CD4-positive, alpha-beta T cell treated with Interleukin-12 subunit alpha and Interleukin-12 subunit beta, for 1 hour (primary cell): ENCODE measurements around the gene GPR135.
"Not testable (repeated sequence)": the region's sequence is repeated elsewhere in the genome, so short reads cannot be mapped to it uniquely, and the experiment has no call there.

Source experiments
- DNase-seq: peaks from one replicate; pipeline ENCODE4 v3.0.0-alpha.2; 2020

The GPR135 gene

GRCh38 chr14:59464486-59465315, 479 bp downstream of the GPR135 start:
- peak; percentile 59 for DNase-seq

- peak; percentile 3 for DNase-seq
These were observed 1.2 kb downstream of the GPR135 start for GRCh38 chr14:59463787-59464485.

GRCh38 chr14:59461891-59462290, 3.3 kb downstream of the GPR135 start:
- no peak for DNase-seq

GRCh38 chr14:59460378-59460777, 4.8 kb downstream of the GPR135 start:
- DNase-seq = no peak

- DNase-seq = no peak
These were observed 6.7 kb downstream of the GPR135 start for GRCh38 chr14:59458486-59458885.

DNA sequence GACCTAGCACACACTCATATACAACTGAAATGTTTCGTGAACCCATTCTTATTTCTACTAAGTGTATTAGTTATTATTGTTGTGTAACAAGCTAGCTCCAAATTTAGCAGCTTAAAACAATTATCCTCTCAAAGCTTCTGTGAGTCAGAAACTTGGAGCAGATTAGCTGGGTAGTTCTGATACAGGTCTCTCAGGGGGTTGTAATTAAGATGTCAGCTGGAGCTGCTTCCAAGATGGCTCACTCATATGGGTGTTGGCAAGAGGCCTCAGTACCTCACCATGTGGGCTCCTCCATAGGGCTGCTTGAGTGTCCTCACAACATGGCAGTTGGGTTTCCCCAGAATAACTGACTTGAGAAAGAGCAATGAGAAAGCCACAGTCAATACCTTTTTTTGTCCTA, 9.8 kb downstream of the GPR135 start:
- no peak for DNase-seq

DNA sequence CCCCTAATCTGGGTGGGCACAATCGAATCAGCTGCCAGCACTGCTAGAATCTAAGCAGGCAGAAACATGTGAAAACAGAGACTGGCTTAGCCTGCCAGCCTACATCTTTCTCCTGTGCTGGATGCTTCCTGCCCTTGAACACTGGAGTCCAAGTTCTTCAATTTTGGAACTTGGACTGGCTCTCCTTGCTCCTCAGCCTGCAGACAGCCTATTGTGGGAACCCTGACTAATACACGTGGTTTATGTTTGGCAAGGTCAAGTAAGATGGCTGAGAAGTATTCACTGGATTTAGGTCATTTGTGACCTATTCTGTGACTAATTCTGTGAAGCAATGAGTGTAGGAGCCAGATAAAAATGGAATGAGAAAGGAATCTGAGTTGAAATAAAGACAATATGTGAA, 11.0 kb downstream of the GPR135 start:
- no peak for DNase-seq

DNA sequence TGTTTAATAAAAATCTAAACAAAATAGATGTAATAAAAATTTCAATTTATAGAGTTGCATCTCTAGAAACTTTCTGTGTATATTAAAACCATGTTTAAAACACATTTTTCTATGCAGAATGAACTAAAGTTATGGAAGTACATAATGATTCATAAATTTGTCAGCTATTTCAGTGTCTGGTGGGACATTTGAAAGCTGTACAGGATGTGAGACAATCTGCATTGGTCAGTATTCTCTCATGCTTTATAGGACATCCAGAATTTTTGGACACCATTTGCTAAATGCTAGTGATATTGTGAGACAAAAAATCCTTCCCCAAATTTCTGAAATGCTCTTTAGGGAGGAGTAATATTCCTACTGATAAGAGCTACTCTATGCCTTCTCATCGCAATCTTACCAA, 13.3 kb downstream of the GPR135 start:
- DNase-seq = no peak

DNA sequence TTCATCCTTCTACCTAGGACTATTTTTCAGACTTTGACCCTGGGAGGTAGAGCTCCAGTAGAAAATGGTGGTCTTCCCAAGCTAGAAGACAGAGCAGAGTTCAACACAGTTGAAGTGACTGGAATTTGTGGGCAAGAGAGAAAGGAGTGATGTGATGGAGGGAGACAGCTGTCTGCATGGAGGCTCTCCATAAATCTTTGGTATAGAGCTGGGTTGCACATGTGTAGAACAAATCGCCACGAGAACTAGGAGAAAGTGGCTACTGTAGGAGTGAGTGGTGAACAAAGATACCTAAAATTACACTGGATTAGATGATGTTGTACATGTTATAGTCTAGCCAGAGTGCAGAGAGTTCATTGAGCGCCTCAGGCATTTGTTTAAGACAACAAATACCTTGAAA, 14.5 kb downstream of the GPR135 start:
- DNase-seq = no peak

GRCh38 chr14:59448673-59449072, 16.5 kb downstream of the GPR135 start:
- DNase-seq = not testable (repeated sequence)

- no peak for DNase-seq
These were observed 25.8 kb downstream of the GPR135 start for GRCh38 chr14:59439256-59439965.

GRCh38 chr14:59438195-59438647, 27.0 kb downstream of the GPR135 start:
- DNase-seq = no peak

GRCh38 chr14:59435987-59436386, 29.2 kb downstream of the GPR135 start:
- DNase-seq = no peak

GRCh38 chr14:59435101-59435500, 30.1 kb downstream of the GPR135 start:
- DNase-seq = no peak

DNA sequence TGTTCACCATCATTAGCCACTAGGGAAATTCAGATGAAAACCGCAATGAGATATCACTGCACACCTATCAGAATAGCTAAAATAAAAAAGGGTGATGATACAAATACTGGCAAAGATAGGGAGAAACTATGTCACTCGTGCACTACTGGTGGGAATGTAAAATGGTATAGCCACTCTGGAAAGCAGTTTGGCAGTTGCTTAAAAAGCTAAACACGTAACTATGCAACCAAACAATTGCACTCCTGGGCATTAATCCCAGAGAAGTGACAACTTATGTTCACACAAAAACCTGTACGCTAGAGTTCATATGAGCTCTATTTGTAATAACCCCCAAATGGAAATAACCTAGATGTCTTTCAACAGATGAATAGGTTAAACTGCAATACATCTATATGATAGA, 35.4 kb downstream of the GPR135 start:
- DNase-seq = no peak

DNA sequence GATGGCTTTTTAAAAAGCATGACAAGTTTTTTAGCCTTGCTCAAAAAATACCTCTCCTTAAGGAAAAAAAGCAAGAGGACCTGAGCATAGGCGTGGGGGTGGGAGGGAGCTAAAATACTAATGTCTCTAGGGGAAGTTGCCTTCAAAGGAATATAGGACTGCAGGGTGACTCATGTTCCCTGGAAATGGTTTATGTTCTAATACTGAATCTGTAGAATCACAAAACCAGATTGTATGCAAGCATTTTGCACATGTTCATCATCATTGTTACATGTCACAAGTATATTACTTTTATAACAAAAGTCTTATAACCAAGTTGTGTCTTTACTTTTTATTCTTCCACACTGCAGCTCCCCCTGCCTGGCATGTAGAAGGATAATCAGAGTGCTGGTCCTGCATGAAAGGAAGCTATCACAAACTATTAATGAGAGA, 36.6 kb downstream of the GPR135 start:
- DNase-seq = no peak

GRCh38 chr14:59427653-59428580, 37.3 kb downstream of the GPR135 start:
- no peak for DNase-seq

- DNase-seq = no peak
These were observed 39.8 kb downstream of the GPR135 start for GRCh38 chr14:59425322-59425935.

GRCh38 chr14:59424341-59425071, 40.7 kb downstream of the GPR135 start:
- DNase-seq = no peak

DNA sequence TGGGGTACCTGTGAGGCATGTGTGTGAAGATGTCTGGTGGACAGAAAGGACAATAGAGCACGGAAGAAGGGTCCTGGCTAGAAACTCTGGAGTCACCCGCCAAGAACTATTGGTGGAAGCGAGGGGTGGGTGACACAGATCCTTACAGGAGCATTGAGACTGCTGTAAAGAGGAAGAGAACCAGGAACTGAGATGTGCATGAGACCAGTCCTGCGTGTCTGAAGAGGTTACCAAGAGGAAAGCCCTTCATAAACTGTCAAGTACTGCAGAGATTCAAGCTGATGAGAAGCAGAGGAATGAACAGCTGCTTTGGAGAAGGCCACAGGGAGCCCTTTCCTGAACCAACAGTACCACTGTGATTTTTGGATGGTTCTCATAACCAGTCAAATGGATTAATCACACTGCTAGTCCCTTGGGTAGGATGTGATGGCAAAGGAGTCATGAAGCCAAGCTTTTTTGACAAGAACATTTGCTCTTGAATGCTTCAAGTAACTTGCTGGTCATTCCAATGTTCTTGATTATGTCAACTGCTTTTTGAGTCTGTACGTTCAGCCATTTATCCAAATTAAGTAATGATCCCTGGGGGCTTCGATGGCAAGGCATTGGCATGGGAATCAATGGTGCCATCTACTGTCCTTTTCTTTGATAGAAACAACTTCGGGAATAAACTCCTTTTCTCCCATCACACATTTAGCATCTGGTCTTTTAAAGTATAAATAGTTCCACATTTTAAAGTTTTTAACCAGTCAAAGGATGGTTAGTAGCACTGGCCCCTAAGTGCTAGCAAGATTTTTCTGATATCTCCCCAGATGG, 42.9 kb downstream of the GPR135 start:
- DNase-seq = no peak
